GM23338 (cell line): ENCODE results near the gene NTF3. TPM values are rescaled to one million over a fixed set of nuclear protein-coding genes. Genes with fewer than 3 reads are reported as not detected.
A peak's percentile ranks its signal among the peaks of the same experiment; 100 is the strongest.

Experiments
- ATAC-seq: fragments of 200-7000 bp; cut with Tn5 transposase; 3 replicates; pipeline ENCODE4 v1.9.1; 2020
- DNase-seq: peaks from one replicate; pipeline ENCODE4 v3.0.0-alpha.2; 2015; ENCODE audit warnings: low spot score
- H2AFZ ChIP-seq: fragments of 200-600 bp; sonication (generic); 2 replicates; pipeline ENCODE4 v1.8.0; 2016; ENCODE audit warnings: antibody characterized with exemption, mild to moderate bottlenecking, moderate library complexity
- H3F3A ChIP-seq: fragments of 200-600 bp; sonication (generic); replicated peaks from 2 replicates; pipeline ENCODE4 v1.8.0; 2017; ENCODE audit warnings: antibody characterized with exemption, mixed run types, low read depth
- H3K27ac ChIP-seq: fragments of 200-600 bp; sonication (generic); 2 replicates; pipeline ENCODE4 v1.6.1; 2016; ENCODE audit warnings: low read depth
- H3K27me3 ChIP-seq: fragments of 200-600 bp; sonication (generic); 2 replicates; pipeline ENCODE4 v1.8.0; 2016; ENCODE audit warnings: mild to moderate bottlenecking, mixed run types, moderate library complexity; ENCODE audit not compliant: insufficient read depth
- H3K36me3 ChIP-seq: fragments of 200-600 bp; sonication (generic); 2 replicates; pipeline ENCODE4 v1.8.0; 2016; ENCODE audit warnings: mild to moderate bottlenecking; ENCODE audit not compliant: insufficient read depth
- H3K4me1 ChIP-seq: fragments of 200-600 bp; sonication (generic); 2 replicates; pipeline ENCODE4 v1.8.0; 2016; ENCODE audit warnings: mild to moderate bottlenecking, moderate library complexity; ENCODE audit not compliant: insufficient read depth
- H3K4me2 ChIP-seq: fragments of 200-600 bp; sonication (generic); 2 replicates; pipeline ENCODE4 v1.7.1; 2017; ENCODE audit warnings: mixed run types
- H3K4me3 ChIP-seq: fragments of 200-600 bp; sonication (generic); 2 replicates; pipeline ENCODE4 v1.6.1; 2016; ENCODE audit warnings: mixed run types
- H3K79me2 ChIP-seq: fragments of 200-600 bp; sonication (generic); replicated peaks from 2 replicates; pipeline ENCODE4 v1.8.0; 2017; ENCODE audit warnings: mild to moderate bottlenecking; ENCODE audit not compliant: insufficient read depth
- H3K9me2 ChIP-seq: fragments of 200-600 bp; sonication (generic); 2 replicates; pipeline ENCODE4 v1.8.0; 2017; ENCODE audit not compliant: insufficient read depth
- H4K20me1 ChIP-seq: fragments of 200-600 bp; sonication (generic); replicated peaks from 2 replicates; pipeline ENCODE4 v1.8.0; 2017; ENCODE audit warnings: mild to moderate bottlenecking; ENCODE audit not compliant: insufficient read depth
- H3K27ac Mint-ChIP-seq: 2 replicates; pipeline ENCODE4 v1.8.0; 2020; ENCODE audit warnings: inconsistent platforms, mild to moderate bottlenecking, moderate library complexity, mixed read lengths
- H3K27me3 Mint-ChIP-seq: 3 replicates; pipeline ENCODE4 v1.8.0; 2022; ENCODE audit warnings: low read depth, mild to moderate bottlenecking, moderate library complexity, mixed read lengths, inconsistent platforms; ENCODE audit not compliant: insufficient read depth, poor library complexity
- H3K36me3 Mint-ChIP-seq: 3 replicates; pipeline ENCODE4 v1.8.0; 2021; ENCODE audit warnings: low read depth, mild to moderate bottlenecking, inconsistent platforms, moderate library complexity, mixed read lengths
- H3K4me1 Mint-ChIP-seq: 3 replicates; pipeline ENCODE4 v1.8.0; 2020; ENCODE audit warnings: mild to moderate bottlenecking, inconsistent platforms, mixed read lengths
- H3K4me3 Mint-ChIP-seq: 3 replicates; pipeline ENCODE4 v1.8.0; 2021; ENCODE audit warnings: moderate library complexity, mild to moderate bottlenecking, inconsistent platforms, mixed read lengths
- H3K9me3 Mint-ChIP-seq: 3 replicates; pipeline ENCODE4 v1.8.0; 2020; ENCODE audit warnings: moderate library complexity, mild to moderate bottlenecking, inconsistent platforms, mixed read lengths
- CREB1 ChIP-seq: fragments of 250-450 bp; sonication (Bioruptor Pico); IDR thresholded peaks from 2 replicates; pipeline ENCODE4 v1.5.0; 2020; ENCODE audit warnings: low read depth, mild to moderate bottlenecking, moderate library complexity
- NANOG ChIP-seq: IDR thresholded peaks from 2 replicates; pipeline ENCODE4 v1.6.1; 2016; ENCODE audit warnings: antibody characterized with exemption, borderline replicate concordance
- POLR2AphosphoS5 ChIP-seq: IDR thresholded peaks from 2 replicates; pipeline ENCODE4 v1.6.1; 2016; ENCODE audit warnings: antibody characterized with exemption, low read depth
- ZNF114 ChIP-seq: fragments of 250-450 bp; sonication (Bioruptor Pico); IDR thresholded peaks from 2 replicates; pipeline ENCODE4 v1.5.0; 2020; ENCODE audit warnings: mild to moderate bottlenecking, moderate library complexity
- ZNF331 ChIP-seq: fragments of 250-450 bp; sonication (Bioruptor Pico); IDR thresholded peaks from 2 replicates; pipeline ENCODE4 v1.5.0; 2020; ENCODE audit warnings: low read depth, mild to moderate bottlenecking, moderate library complexity
- polyA plus RNA-seq: library from polyadenylated mRNA; unstranded; fragments of >200 nt; fragmentation: Nextera tagmentation; extraction: Ambion mirVana; gene quantifications from 2 replicates; pipeline ENCODE4 v1.2.1, GENCODE V29; 2016
- total RNA-seq: library from RNA; depleted of rRNA; stranded (reverse); fragments of >200 nt; shearing (Covaris generic); gene quantifications from 2 replicates; pipeline ENCODE4 v1.2.3, GENCODE V29; 2014
- TF ChIP-seq, protein P1 (sequence below): IDR thresholded peaks from one replicate; pipeline ENCODE4 v1.6.1; 2018; ENCODE audit warnings: antibody characterized with exemption; ENCODE audit not compliant: unreplicated experiment
- TF ChIP-seq, protein P2 (sequence below), 2 experiments: fragments of 200-600 bp in 1 of 2; sonication (generic) in 1 of 2; conservative IDR thresholded peaks; 2 replicates each; pipeline versions ENCODE4 v1.5.1 to v1.6.1; 2016 to 2017; ENCODE audit warnings: antibody characterized with exemption in 2 of 2, low read depth in 2 of 2, mild to moderate bottlenecking in 2 of 2, moderate library complexity in 1 of 2
- TF ChIP-seq, protein P3 (sequence below): IDR thresholded peaks from 2 replicates; pipeline ENCODE4 v1.6.1; 2016; ENCODE audit warnings: antibody characterized with exemption

The NTF3 gene
- total and polyA plus RNA-seq, 2 experiments from 2014 or later = 1.2 TPM; not detected in 1

DNA sequence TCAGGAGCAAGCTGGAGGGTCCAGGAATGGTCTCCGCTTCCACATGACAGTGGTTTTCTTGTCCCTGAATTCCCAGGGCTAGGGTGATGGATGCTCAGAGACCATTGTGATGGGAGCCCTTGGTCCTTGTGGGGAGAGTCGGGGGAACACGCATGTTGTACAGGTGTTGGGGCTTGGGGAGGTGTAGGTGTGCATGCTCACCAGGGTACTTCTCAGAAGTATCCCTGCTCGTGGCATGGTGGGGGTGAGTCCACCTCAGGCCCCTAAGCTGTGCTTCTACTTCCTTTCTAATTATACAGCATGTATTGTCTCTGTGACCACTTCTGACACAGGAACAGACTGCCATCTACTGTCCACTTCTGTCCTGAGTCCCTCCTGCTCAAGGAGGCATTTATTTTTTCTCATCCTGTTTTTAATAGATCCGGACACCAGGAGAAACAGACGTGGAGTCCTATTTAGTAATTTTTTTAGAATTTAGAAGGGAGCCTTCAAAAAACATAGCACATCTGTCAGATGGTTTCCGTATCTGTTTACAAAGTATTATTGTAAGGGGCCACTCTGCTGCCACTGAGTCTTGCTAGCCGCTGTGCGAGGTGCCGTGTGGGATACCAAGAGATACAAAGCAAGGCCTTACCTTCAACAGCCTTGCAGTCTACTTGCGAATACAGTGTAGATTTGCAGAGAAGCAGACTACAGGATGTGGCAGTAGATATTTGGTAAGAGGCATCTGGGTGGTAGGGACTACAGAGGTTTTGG, 10.5 kb downstream of the NTF3 start:
- Mint-ChIP-seq H3K36me3 (no peaks in the 10 kb centered on the region), H3K4me1 (peaks cover 20% of the 10 kb centered on the region), H3K9me3 (no peaks in the 10 kb centered on the region), H3K27me3 (no peaks in the 10 kb centered on the region), H3K4me3 (no peak overlapping the region), H3K27ac (no peak overlapping the region)
- peak; percentile 87 for ATAC-seq
- Histone ChIP-seq H3K36me3 (no peaks in the 10 kb centered on the region), H4K20me1 (no peaks in the 10 kb centered on the region), H3F3A (no peaks in the 10 kb centered on the region), H3K27ac (no peak overlapping the region), H3K9me2 (no peaks in the 10 kb centered on the region), H3K4me3 (no peak overlapping the region), H3K4me1 (peaks cover 7% of the 10 kb centered on the region; the same call in 1 of the 2 replicates), H3K27me3 (peaks cover 16% of the 10 kb centered on the region), H3K4me2 (0 out of 2 replicates have a peak overlapping the region, but pooled peaks have one; percentile 21), H3K79me2 (no peaks in the 10 kb centered on the region), H2AFZ (no peak overlapping the region)
- TF ChIP-seq, protein P1, sequence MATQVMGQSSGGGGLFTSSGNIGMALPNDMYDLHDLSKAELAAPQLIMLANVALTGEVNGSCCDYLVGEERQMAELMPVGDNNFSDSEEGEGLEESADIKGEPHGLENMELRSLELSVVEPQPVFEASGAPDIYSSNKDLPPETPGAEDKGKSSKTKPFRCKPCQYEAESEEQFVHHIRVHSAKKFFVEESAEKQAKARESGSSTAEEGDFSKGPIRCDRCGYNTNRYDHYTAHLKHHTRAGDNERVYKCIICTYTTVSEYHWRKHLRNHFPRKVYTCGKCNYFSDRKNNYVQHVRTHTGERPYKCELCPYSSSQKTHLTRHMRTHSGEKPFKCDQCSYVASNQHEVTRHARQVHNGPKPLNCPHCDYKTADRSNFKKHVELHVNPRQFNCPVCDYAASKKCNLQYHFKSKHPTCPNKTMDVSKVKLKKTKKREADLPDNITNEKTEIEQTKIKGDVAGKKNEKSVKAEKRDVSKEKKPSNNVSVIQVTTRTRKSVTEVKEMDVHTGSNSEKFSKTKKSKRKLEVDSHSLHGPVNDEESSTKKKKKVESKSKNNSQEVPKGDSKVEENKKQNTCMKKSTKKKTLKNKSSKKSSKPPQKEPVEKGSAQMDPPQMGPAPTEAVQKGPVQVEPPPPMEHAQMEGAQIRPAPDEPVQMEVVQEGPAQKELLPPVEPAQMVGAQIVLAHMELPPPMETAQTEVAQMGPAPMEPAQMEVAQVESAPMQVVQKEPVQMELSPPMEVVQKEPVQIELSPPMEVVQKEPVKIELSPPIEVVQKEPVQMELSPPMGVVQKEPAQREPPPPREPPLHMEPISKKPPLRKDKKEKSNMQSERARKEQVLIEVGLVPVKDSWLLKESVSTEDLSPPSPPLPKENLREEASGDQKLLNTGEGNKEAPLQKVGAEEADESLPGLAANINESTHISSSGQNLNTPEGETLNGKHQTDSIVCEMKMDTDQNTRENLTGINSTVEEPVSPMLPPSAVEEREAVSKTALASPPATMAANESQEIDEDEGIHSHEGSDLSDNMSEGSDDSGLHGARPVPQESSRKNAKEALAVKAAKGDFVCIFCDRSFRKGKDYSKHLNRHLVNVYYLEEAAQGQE = no peak
- TF ChIP-seq, protein P2, sequence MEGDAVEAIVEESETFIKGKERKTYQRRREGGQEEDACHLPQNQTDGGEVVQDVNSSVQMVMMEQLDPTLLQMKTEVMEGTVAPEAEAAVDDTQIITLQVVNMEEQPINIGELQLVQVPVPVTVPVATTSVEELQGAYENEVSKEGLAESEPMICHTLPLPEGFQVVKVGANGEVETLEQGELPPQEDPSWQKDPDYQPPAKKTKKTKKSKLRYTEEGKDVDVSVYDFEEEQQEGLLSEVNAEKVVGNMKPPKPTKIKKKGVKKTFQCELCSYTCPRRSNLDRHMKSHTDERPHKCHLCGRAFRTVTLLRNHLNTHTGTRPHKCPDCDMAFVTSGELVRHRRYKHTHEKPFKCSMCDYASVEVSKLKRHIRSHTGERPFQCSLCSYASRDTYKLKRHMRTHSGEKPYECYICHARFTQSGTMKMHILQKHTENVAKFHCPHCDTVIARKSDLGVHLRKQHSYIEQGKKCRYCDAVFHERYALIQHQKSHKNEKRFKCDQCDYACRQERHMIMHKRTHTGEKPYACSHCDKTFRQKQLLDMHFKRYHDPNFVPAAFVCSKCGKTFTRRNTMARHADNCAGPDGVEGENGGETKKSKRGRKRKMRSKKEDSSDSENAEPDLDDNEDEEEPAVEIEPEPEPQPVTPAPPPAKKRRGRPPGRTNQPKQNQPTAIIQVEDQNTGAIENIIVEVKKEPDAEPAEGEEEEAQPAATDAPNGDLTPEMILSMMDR (conservative IDR thresholded peaks at IDR 0.05; ENCODE audit: low read depth in 2 of 2) = peak; percentile 82 to 83
- peak; percentile 64 for DNase-seq

DNA sequence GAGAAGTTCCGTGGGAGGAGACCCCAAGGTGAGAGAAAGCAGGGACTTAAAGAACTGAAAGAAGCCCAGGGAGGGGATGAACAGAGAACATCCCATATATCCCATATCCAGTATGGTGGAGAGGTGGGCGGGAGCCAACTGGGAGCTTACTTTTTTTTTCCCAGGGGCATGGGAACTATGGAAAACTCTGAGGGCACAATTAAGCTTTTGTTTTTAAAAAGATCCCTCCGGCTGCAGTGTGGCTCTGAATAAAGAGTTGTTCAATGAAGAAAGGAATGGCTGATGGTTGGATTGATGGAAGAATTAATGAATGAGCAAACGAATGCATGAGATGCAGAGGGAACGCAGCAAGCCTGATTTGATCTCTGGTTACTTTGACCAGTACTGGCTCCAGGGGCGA, 12.6 kb downstream of the NTF3 start:
- no peak overlapping the region for H3K4me3 Mint-ChIP-seq
- Histone ChIP-seq H3F3A (no peaks in the 10 kb centered on the region), H3K4me2 (no peak overlapping the region), H3K27ac (no peak overlapping the region), H2AFZ (no peak overlapping the region), H3K27me3 (0 out of 2 replicates have a peak, but pooled peaks cover 4% of the 10 kb centered on the region), H3K4me3 (no peak overlapping the region), H3K79me2 (no peaks in the 10 kb centered on the region), H4K20me1 (no peaks in the 10 kb centered on the region), H3K9me2 (no peaks in the 10 kb centered on the region), H3K36me3 (no peaks in the 10 kb centered on the region), H3K4me1 (peaks cover 7% of the 10 kb centered on the region; the same call in 1 of the 2 replicates)
- H3K27ac Mint-ChIP-seq = no peak overlapping the region
- peaks cover 20% of the 10 kb centered on the region for H3K4me1 Mint-ChIP-seq
- DNase-seq (no peak), ATAC-seq (no peak)
- TF ChIP-seq CREB1 (CRISPR knock-in tag) (no peak), POLR2AphosphoS5 (no peak), ZNF331 (CRISPR knock-in tag) (no peak), ZNF114 (CRISPR knock-in tag) (no peak), NANOG (no peak)
- TF ChIP-seq, protein P3, sequence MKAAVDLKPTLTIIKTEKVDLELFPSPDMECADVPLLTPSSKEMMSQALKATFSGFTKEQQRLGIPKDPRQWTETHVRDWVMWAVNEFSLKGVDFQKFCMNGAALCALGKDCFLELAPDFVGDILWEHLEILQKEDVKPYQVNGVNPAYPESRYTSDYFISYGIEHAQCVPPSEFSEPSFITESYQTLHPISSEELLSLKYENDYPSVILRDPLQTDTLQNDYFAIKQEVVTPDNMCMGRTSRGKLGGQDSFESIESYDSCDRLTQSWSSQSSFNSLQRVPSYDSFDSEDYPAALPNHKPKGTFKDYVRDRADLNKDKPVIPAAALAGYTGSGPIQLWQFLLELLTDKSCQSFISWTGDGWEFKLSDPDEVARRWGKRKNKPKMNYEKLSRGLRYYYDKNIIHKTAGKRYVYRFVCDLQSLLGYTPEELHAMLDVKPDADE = no peak
- TF ChIP-seq, protein P2 (conservative IDR thresholded peaks at IDR 0.05; ENCODE audit: low read depth in 2 of 2) = no peak
- no peaks in the 10 kb centered on the region for H3K36me3 Mint-ChIP-seq
- H3K27me3 Mint-ChIP-seq = no peaks in the 10 kb centered on the region
- no peaks in the 10 kb centered on the region for H3K9me3 Mint-ChIP-seq
